ENCODE results near the gene GRAP. TPM values are rescaled to one million over a fixed set of nuclear protein-coding genes. Genes with fewer than 3 reads are reported as not detected.

The GRAP gene
- total and polyA plus RNA-seq, 9 of the 15 experiments (the other 6 are each of a cell fraction or from before 2014, with no cell fraction given) = 0.07 to 0.41 (median 0.19) TPM; not detected in 5

- no peak overlapping the region for H3K4me2 ChIP-seq (ENCODE audit: insufficient read depth, low read length)
- H3K27ac ChIP-seq (ENCODE audit: extremely low read depth, low read depth, low read length) = no peak overlapping the region
- no peaks in the 10 kb centered on the region for H3K9me3 ChIP-seq (replicated peaks; ENCODE audit: control insufficient read depth, insufficient read depth, low read depth, low read length)
- H3K36me3 ChIP-seq (ENCODE audit: control insufficient read depth, insufficient read depth, low read length) = no peaks in the 10 kb centered on the region
- ATAC-seq = no peak
- BruUV-seq (replicated peaks) = no TSS peak
- ChIA-PET CTCF (ENCODE audit: low intra/inter-chr PET ratio) (no interaction called here), POLR2A (interaction anchor here (0.7 to 2.1 kb wide), 2 partner anchors 18 to 26 kb away, joined by 3 to 5 read pairs; no protein-coding TSS in a partner anchor)
- H2AFZ ChIP-seq (ENCODE audit: low read depth, low read length) = no peak overlapping the region
- no peaks in the 10 kb centered on the region for H3K9me1 ChIP-seq (ENCODE audit: control insufficient read depth, insufficient read depth, low read length)
- FAIRE-seq = no peak
- H3K4me1 ChIP-seq (replicated peaks in 1 of 2; ENCODE audit: control insufficient read depth in 2 of 2, insufficient read depth in 2 of 2, low read length in 2 of 2) = peaks cover 12 to 36% of the 10 kb centered on the region in 2 experiments; a peak in 4 of 5 replicates
- TF ChIP-seq KLF13 (tag; IDR thresholded peaks at IDR 0.05; ENCODE audit: borderline replicate concordance, low read depth) (no peak), FOXP1 (CRISPR knock-in tag; IDR thresholded peaks at IDR 0.05) (no peak), MEIS2 (IDR thresholded peaks at IDR 0.05; ENCODE audit: partially characterized antibody) (no peak), ZNF707 (CRISPR knock-in tag; conservative IDR thresholded peaks at IDR 0.05) (no peak), THRB (CRISPR knock-in tag; conservative IDR thresholded peaks at IDR 0.05) (no peak), CSDE1 (IDR thresholded peaks at IDR 0.05) (no peak), ZNF3 (CRISPR knock-in tag; IDR thresholded peaks at IDR 0.05) (no peak), PATZ1 (CRISPR knock-in tag; IDR thresholded peaks at IDR 0.05; ENCODE audit: borderline replicate concordance) (no peak)
- H3K27me3 ChIP-seq (ENCODE audit: control insufficient read depth in 2 of 2, insufficient read depth in 2 of 2, low read length in 2 of 2) = no peaks in the 10 kb centered on the region
- no peaks in the 10 kb centered on the region for H3K79me2 ChIP-seq (ENCODE audit: control insufficient read depth, insufficient read depth, low read length)
- in situ Hi-C loops (cut with MboI) = no loop called here
- no peaks in the 10 kb centered on the region for H4K20me1 ChIP-seq (replicated peaks; ENCODE audit: control insufficient read depth, insufficient read depth, low read length)
- 87% methylated on average over 3 of the region's 6 CpGs for WGBS (ENCODE audit: insufficient coverage, low coverage, missing lambda C conversion rate)
- H3K9ac ChIP-seq (ENCODE audit: insufficient read depth in 1 of 2, low read depth in 2 of 2, low read length in 2 of 2) = no peak overlapping the region
- no peak for DNase-seq (ENCODE audit: extremely low read depth in 1 of 4, low spot score in 3 of 4)
- no peak overlapping the region for H3K4me3 ChIP-seq
- intact Hi-C loops (cut with micrococcal nuclease) = no loop called here
These were observed 24.0 kb downstream of the GRAP start for GRCh38 chr17:19022747-19023146.

Data from K562 (cell line).